K562 (cell line): ENCODE results near the gene TSEN54. TPM values are rescaled to one million over a fixed set of nuclear protein-coding genes. Genes with fewer than 3 reads are reported as not detected.

Experiments
- ATAC-seq: fragments of 200-7000 bp; cut with Tn5 transposase; 3 replicates; pipeline ENCODE4 v1.9.1; 2020; ENCODE audit warnings: moderate library complexity
- BruUV-seq: library from RNA; stranded (reverse); fragments of 400-500 nt; replicated peaks from 2 replicates; lab custom pipeline; 2021; lab: Mats Ljungman, UMichigan
- CTCF ChIA-PET: fragments of 300-600 bp; formaldehyde crosslinking; extraction: SDS; loops from one replicate; lab custom pipeline; 2021; ENCODE audit warnings: low intra/inter-chr PET ratio; lab: Yijun Ruan, JAX
- POLR2A ChIA-PET: fragments of 300-600, 350-650 bp; sonication (Branson Sonifier 250); formaldehyde crosslinking; extraction: SDS; loops from one replicate; lab custom pipeline; 2021; ENCODE audit warnings: antibody characterized with exemption, inconsistent platforms; lab: Yijun Ruan, JAX
- DNase-seq, 4 experiments: peaks; one replicate each; pipeline versions ENCODE4 v3.0.0 to v3.0.0-alpha.2; 2011 to 2018; ENCODE audit warnings: low spot score in 3 of 4, mixed read lengths in 3 of 4; ENCODE audit errors: extremely low read depth in 1 of 4
- FAIRE-seq: peaks from 2 replicates; lab custom pipeline; 2011; peaks lifted over from hg19 to GRCh38; lab: Jason Lieb, UNC
- H2AFZ ChIP-seq: 2 replicates; pipeline ENCODE4 v1.6.0; 2011; ENCODE audit warnings: low read depth, low read length, control low read depth, inconsistent platforms
- H3K27ac ChIP-seq: fragments of 200-600 bp; 3 replicates; pipeline ENCODE4 v1.8.0; 2011; ENCODE audit warnings: low read depth, mild to moderate bottlenecking, control low read depth, inconsistent platforms, low read length, moderate library complexity, mixed read lengths; ENCODE audit errors: extremely low read depth
- H3K27me3 ChIP-seq, 2 experiments: fragments of 300-600 bp in 1 of 2; 2 replicates in 1 of 2; 3 replicates in 1 of 2; pipeline versions ENCODE4 v1.6.0 to v1.8.0; 2011; ENCODE audit warnings: inconsistent platforms in 2 of 2, low read length in 2 of 2, mild to moderate bottlenecking in 1 of 2, mixed read lengths in 1 of 2, moderate library complexity in 1 of 2; ENCODE audit not compliant: control insufficient read depth in 2 of 2, insufficient read depth in 2 of 2
- H3K36me3 ChIP-seq: fragments of 300-600 bp; 3 replicates; pipeline ENCODE4 v1.8.0; 2011; ENCODE audit warnings: mild to moderate bottlenecking, low read length, inconsistent platforms; ENCODE audit not compliant: control insufficient read depth, insufficient read depth
- H3K4me1 ChIP-seq, 2 experiments: fragments of 200-600 bp in 1 of 2; replicated peaks in 1 of 2; 2 replicates in 1 of 2; 3 replicates in 1 of 2; pipeline versions ENCODE4 v1.5.1 to v1.8.0; 2011; ENCODE audit warnings: inconsistent platforms in 2 of 2, low read length in 2 of 2, mild to moderate bottlenecking in 1 of 2, mixed read lengths in 1 of 2, moderate library complexity in 1 of 2; ENCODE audit not compliant: control insufficient read depth in 2 of 2, insufficient read depth in 2 of 2
- H3K4me2 ChIP-seq: 2 replicates; pipeline ENCODE4 v1.6.1; 2011; ENCODE audit warnings: low read length, control low read depth, inconsistent platforms, mixed read lengths; ENCODE audit not compliant: insufficient read depth
- H3K4me3 ChIP-seq: fragments of 200-600 bp; sonication (generic), shearing (Covaris generic); 2 replicates; pipeline ENCODE4 v1.5.1; 2016; ENCODE audit warnings: control low read depth, inconsistent platforms
- H3K79me2 ChIP-seq: fragments of 200-600 bp; 3 replicates; pipeline ENCODE4 v1.8.0; 2011; ENCODE audit warnings: low read length, inconsistent platforms; ENCODE audit not compliant: control insufficient read depth, insufficient read depth
- H3K9ac ChIP-seq, 2 experiments: 2 replicates each; pipeline versions ENCODE4 v1.6.0 to v1.6.1; 2011; ENCODE audit warnings: low read depth in 2 of 2, low read length in 2 of 2, control low read depth in 1 of 2, inconsistent platforms in 1 of 2, mild to moderate bottlenecking in 1 of 2, mixed read lengths in 1 of 2; ENCODE audit not compliant: insufficient read depth in 1 of 2
- H3K9me1 ChIP-seq: one replicate; pipeline ENCODE4 v1.6.0; 2011; ENCODE audit warnings: inconsistent platforms, mild to moderate bottlenecking, low read length, moderate library complexity; ENCODE audit not compliant: control insufficient read depth, insufficient read depth
- H3K9me3 ChIP-seq: replicated peaks from 2 replicates; pipeline ENCODE4 v1.5.1; 2011; ENCODE audit warnings: low read depth, low read length, inconsistent platforms; ENCODE audit not compliant: control insufficient read depth, insufficient read depth
- H4K20me1 ChIP-seq: replicated peaks from 2 replicates; pipeline ENCODE4 v1.6.1; 2011; ENCODE audit warnings: low read length, inconsistent platforms, mixed read lengths; ENCODE audit not compliant: control insufficient read depth, insufficient read depth
- HNRNPK ChIP-seq: fragments of 200-400 bp; formaldehyde crosslinking; IDR thresholded peaks from one replicate; pipeline ENCODE4 v1.6.1; 2018; ENCODE audit warnings: mild to moderate bottlenecking, low read depth, low read length; ENCODE audit not compliant: poor library complexity, severe bottlenecking
- NFIC ChIP-seq: fragments of 450-650 bp; IDR thresholded peaks from 2 replicates; pipeline ENCODE4 v1.6.1; 2017; ENCODE audit warnings: mild to moderate bottlenecking, inconsistent platforms
- ZNF449 ChIP-seq: fragments of 250-450 bp; sonication (Bioruptor Pico); IDR thresholded peaks from 2 replicates; pipeline ENCODE4 v1.8.0; 2022; ENCODE audit warnings: moderate library complexity, mild to moderate bottlenecking, inconsistent platforms
- WGBS: fragments of 100-300 bp; shearing (Covaris generic); methylation state at CpG from one replicate; pipeline ENCODE4 v1.1.6; 2016; ENCODE audit warnings: low coverage, mixed read lengths; ENCODE audit not compliant: insufficient coverage; ENCODE audit errors: missing lambda C conversion rate; 5-methylcytosine and 5-hydroxymethylcytosine counted together
- in situ Hi-C: fragments of 300-500 bp; cut with MboI; formaldehyde crosslinking; loops from 4 replicates; pipeline ENCODE4 v1.15.0; 2018; ENCODE audit warnings: inconsistent platforms, mixed read lengths
- intact Hi-C: fragments of 100-400 bp; cut with micrococcal nuclease; formaldehyde crosslinking; loops from 2 replicates; pipeline ENCODE4 v1.14.2; 2022
- polyA plus RNA-seq, 8 experiments: library from polyadenylated mRNA; depleted of rRNA in 4 of 8; stranded (reverse) in 5 of 8; unstranded in 3 of 8; fragments of >200 nt; fragmentation: Nextera tagmentation in 2 of 8; fragmentation: Illumina TruSeq in 1 of 8; extraction: Ambion mirVana in 2 of 8; extraction: Trizol in 1 of 8; gene quantifications; 2 replicates each; pipeline versions ENCODE4 v1.2.1 to v1.2.3, GENCODE V29; 2011 to 2014; ENCODE audit warnings: inconsistent platforms in 1 of 8, missing spikeins in 1 of 8
- total RNA-seq, 7 experiments: library from RNA; depleted of rRNA in 6 of 7; stranded (reverse); fragments of >200 nt in 6 of 7; fragmentation: Illumina TruSeq in 2 of 7; extraction: Trizol in 2 of 7; gene quantifications; 2 replicates each; pipeline versions ENCODE4 v1.2.1 to v1.2.3, GENCODE V29; 2011 to 2021; ENCODE audit warnings: low replicate concordance in 1 of 7

Gene TSEN54
- total and polyA plus RNA-seq, 9 of the 15 experiments (the other 6 are each of a cell fraction or from before 2014, with no cell fraction given) = 5.9 to 64.3 (median 48.9) TPM

GRCh38 chr17:75508931-75509361 lies 7.4 kb upstream of the TSEN54 start:
- DNase-seq = no peak
- no peak for FAIRE-seq
- ChIA-PET CTCF (no interaction called here), POLR2A (interaction anchor here (1.3 to 2.1 kb wide), 2 partner anchors 10 kb away, joined by 3 to 9 read pairs; no protein-coding TSS in a partner anchor)
- no peak overlapping the region for H3K27ac ChIP-seq
- in situ Hi-C loops = no loop called here
- H3K9ac ChIP-seq = peak overlapping the region in 1 of 2 experiments; percentile 43; a peak in 2 of 4 replicates
- no peaks in the 10 kb centered on the region; the same call in 2 of the 3 replicates for H3K79me2 ChIP-seq
- TF ChIP-seq ZNF449 = no peak
- no peak for TF ChIP-seq HNRNPK
- TF ChIP-seq NFIC = peak; percentile 43; the same call in 1 of the 2 replicates
- TF ChIP-seq, all 486 proteins: peak for 1
- Histone ChIP-seq H3K4me3 (no peak overlapping the region), H3K4me2 (no peak overlapping the region), H3K4me1 (peaks cover 14 to 72% of the 10 kb centered on the region in 2 experiments), H3K36me3 (peaks cover 10% of the 10 kb centered on the region; the same call in 1 of the 3 replicates), H2AFZ (no peak overlapping the region), H3K27me3 (no peaks in the 10 kb centered on the region), H4K20me1 (peaks cover 15% of the 10 kb centered on the region), H3K9me1 (no peaks in the 10 kb centered on the region), H3K9me3 (no peaks in the 10 kb centered on the region)
- ATAC-seq = no peak
- WGBS = 39% methylated on average over 3 of the region's 5 CpGs
- intact Hi-C loops = no loop called here
- no TSS peak for BruUV-seq
